Inferior parietal cortex (tissue), 1 donor: ENCODE data around the gene ZNF771.
"Not testable (repeated sequence)": the region's sequence is repeated elsewhere in the genome, so short reads cannot be mapped to it uniquely, and the experiment has no call there.

Source experiments
- DNase-seq: peaks from one replicate; pipeline ENCODE4 v3.0.0-alpha.2; 2016; ENCODE audit errors: extremely low spot score

The ZNF771 gene

DNA sequence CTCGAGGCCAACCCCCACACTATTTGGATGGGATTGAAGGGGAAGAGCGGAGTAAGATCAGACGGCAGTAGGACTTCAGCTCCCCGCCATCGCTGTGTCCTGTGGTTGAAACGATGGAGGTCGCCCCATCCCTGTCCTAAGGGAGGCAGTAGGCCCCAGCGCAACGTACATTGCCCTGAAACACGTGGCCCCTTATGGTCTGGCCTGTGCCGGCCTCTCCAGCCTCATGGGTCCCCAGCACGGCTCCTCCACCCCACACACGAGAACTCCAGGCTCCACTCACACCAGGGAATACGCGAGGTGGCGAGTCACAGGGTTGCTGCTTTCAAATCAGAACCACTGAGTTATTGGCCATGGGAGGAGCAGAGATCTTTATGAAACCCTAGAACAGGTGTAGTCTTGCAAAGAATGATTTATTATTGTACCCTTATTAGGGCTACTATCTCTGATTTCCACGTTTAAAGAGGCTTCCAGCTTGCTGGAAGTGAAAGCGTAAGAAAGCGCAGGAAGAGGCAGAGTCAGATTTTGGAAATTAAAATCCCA is 23.1 kb downstream of the ZNF771 start:
- DNase-seq, result no peak

DNA sequence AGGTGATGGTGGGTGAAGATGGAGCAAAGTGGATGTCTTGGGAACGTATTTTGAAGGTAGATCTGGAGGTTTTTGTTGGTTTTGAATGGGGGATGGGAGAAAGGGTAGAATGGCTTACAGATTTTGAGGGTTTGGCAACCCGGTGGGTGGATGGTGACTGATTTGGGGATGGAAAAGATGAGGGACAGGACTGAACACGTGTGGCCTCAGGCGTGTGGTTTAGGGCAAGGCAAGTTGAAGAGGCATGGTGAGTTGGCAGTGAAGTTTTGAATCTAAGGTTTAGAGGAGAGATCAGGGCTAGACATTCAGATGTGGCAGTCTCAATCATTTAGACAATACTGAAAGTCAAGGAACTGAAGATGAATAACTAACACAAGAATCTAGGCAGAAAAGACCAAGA is 27.4 kb downstream of the ZNF771 start:
- DNase-seq, result no peak

DNA sequence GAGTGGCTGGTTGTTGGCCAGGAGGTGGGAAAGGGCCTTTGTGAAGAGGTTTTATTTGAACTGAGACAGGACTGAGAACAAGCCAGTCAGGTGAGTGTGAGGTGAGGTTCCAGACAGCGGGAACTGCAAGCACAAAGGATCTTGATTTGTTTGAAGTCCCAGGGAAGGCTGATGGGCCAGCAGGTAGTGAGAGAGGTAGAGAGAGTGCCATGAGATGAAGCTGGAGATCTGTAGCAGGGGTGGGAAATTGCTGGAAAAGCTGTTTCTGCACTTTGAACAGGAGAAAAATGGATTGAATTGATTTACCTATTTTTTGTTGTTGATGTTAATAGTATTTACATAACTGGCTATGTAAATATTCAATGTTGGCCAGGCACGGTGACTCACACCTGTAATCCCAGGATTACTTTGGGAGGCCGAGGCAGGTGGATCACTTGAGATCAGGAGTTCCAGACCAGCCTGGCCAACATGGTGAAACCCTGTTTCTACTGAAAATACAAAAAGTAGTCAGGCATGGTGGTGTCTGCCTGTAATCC is 30.2 kb downstream of the ZNF771 start:
- DNase-seq, result no peak

DNA sequence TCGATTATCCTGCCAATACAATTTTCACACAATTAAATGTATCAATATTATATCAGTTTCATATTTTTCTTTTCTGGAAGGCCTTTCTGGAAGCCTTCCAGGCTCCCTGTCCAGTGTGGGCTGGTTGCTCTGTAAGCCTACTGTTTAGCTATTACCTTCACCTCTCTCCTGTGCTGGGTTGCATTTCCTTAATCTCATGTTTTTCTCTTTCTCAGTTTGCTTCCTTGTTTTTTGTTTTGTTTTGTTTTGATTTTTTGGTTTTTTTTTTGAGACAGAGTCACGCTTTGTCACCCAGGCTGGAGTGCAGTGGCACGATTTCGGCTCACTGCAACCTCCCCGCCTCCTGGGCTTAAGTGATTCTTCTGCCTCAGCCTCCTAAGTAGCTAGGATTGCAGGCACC is 31.4 kb downstream of the ZNF771 start:
- no peak for DNase-seq

DNA sequence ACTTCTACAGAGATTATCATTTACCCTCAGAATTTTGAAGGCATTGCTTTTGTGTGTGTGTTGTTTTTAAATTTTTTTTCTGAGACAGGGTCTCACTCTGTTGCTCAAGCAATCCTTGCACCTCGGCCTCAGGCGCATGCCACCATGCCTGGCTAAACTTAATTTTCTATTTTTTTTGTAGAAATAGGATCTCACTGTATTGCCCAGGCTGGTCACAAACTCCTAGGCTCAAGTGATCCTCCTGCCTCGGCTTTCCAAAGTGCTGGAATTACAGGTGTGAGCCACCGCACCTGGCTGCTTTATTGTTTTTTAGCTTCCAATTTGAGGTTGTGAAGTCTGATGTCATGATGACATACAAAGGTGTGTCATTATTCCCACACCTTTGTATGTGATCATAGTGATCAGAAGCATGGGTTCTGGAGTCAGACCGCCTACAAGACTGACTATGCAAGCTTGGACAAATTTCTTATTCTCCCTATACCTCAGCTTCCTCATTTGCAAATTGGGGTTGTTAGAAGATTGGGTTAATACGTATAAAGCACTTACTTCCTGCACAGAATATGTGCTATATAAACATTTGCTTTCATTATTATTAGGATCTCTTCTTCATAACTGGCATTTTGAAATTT is 32.4 kb downstream of the ZNF771 start:
- no peak for DNase-seq

DNA sequence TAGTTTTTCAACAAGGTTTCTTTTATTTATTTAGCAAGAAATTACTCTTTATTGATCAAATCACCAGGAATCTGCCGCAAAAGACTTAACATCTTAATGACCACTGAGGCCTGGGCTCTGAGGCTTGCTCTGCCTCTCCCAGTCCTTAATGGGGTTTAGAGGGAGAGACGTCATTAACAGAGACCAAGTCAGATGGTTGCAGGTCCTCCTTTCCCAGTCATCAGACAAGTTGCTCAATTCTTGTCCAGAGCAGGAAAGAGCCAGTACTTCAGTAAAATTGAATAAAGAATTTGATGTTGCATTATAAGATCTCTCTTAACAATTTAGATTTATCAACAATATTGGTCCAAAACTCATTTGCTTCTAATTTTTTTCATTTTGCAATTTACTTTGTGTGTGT is 36.2 kb downstream of the ZNF771 start:
- no peak for DNase-seq

DNA sequence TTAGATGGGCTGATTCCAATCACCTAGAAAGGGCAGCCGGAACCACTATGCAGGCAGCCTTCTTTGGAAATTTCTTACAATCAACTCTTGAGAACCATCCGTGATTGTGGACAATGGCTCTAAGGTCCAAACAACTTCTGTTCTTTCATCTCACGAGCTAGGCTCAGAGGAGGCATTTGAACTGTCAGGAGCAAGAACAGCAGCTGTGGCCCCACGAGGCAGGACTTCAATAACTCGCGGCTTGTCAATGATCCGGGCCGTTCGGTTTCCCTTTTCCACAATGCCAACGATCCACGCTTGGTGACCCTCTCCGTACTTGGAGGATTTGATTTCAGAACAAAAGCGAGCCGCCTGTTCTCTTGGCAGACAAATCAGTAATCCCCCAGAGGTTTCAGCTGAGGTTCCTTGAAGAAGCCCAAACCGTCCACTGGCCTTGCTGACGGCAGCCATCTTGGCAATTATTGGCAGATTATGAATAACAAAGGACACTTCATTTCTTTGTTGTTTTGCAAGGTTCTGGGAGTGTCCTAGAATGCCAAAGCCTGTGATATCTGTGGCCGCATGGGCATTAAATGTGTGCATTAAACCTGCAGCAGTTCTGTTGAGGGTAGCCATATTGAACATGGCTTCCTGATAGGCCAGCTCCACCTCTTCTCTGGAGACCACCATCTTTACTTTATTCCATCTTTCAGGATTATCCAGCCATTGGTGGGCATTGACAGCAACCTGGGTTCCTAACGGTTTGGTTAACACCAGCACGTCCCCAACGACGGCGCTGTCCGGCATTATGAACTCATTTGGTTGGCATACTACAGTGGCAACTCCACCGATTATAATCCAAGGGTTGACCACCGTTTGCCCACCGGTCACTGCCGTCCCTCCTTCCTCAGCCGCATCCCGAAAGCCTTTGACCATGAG is 37.1 kb downstream of the ZNF771 start:
- no peak for DNase-seq

DNA sequence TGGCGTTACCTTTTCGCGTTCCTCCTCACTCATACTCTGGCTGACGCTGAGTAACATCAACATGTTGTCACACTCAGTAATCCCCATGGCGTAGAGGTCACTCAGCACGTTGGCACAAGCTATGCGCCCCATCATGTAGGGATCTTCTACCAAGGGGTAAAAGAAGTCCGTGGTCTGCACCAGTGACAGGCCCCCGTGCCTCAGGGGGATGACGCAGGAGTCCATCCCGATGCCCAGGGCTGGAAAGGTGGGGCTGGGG is 37.7 kb downstream of the ZNF771 start:
- no peak for DNase-seq

DNA sequence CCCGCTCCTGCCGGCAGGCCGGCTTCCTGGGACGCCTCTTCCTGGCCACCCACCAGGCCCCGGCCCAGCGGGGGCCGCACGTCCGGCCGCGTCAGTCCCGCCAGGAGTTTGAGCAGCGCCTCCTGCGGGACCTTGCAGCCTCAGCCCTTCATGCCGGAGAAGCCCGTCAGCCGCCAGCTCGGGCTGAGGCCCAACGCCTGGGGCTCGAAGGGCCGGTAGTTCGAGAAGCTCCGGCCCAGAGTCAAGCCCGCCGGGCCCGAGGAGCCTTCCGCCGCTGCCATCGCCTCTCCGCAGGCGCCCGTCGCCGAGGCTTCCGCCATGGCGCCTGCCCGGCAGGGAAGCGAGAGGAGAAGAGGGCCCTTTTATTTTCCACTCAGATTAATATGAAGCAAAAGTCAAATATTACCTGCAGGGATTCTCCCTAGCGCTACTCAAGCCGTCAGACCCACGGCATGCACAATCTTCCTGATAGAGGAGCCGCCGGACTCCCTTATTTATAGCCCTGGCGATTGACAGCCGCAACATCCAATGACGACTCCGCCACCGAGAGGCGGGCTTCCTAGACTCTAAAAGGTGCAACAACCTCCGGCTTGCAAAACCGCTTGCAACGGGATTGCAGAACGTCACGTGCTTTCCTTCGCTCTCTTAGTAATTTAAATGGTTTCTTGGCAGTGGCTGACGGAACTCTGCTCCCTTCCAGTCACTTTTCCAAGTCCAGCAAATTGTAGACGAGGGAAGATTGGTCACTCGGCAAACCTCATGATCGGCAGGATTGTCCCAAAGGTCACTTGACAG is 38.2 kb downstream of the ZNF771 start, which contains the start of gene SEPHS2:
Gene SEPHS2, minus strand, starts transcription at position 467 of the 795 bp plus-strand sequence. Its CDS starts 147 bp downstream, at position 320.
- DNase-seq, result peak; percentile 98

DNA sequence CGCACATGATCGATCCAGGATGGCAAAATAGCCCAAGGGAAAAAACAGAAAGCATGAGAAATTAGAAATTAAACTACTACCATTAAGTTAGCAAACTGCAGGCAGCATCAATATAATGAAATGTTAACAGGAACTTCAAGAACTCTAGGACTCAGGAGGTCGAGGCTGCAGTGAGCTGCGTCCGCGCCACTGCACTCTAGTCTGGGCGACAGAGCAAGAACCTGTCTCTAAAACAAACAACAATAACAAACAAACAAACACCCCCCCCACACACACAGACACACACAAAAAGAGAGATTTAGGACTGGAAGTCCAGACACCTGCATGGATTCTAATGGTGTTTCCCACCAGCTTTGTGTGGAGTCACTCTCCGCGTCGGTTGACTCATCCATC is 38.8 kb downstream of the ZNF771 start:
- DNase-seq, result no peak

DNA sequence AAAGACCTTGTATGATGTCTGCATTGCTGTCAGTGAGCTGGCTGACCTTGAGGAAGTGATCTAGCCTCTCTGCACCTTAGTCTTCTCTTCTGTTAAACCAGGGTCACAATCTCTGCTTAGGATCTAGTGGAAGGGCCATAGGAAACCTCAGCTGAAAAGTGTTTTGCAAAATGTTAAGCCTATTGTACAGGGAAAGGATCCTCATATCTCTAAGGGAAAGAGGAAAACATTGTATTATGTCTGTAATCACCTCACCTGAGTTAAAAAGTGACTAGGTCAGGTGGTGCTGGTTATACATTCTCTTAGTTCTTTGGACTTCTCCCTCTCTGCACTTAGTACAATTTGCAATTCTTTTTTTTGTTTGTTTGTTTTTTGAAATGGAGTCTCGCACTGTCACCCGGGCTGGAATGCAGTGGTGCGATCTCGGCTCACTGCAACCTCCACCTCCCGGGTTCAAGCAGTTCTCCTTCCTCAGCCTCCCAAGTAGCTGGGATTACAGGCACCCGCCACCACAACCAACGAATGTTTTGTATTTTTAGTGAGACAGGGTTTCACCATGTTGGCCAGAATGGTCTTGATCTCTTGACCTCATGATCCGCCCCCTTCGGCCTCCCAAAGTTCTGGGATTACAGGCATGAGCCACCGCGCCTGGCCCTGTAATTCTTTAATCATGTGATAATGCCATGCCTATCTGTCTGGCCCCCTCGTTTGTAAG is 40.3 kb downstream of the ZNF771 start:
- no peak for DNase-seq

DNA sequence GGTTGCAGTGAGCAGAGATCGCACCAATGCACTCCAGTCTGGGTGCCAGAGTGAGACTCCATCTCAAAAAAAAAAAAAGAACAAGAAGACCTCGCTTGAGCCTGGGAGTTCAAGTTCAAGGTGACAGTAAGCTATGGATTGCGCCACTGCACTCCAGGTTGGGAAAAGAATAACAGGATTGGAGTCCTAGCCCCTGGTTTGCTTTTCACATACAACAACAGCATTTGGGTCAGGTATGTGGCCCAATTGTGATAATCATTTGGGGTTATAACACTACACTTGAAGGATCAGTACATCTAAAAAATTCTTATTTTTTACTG is 41.7 kb downstream of the ZNF771 start:
- DNase-seq, result no peak

DNA sequence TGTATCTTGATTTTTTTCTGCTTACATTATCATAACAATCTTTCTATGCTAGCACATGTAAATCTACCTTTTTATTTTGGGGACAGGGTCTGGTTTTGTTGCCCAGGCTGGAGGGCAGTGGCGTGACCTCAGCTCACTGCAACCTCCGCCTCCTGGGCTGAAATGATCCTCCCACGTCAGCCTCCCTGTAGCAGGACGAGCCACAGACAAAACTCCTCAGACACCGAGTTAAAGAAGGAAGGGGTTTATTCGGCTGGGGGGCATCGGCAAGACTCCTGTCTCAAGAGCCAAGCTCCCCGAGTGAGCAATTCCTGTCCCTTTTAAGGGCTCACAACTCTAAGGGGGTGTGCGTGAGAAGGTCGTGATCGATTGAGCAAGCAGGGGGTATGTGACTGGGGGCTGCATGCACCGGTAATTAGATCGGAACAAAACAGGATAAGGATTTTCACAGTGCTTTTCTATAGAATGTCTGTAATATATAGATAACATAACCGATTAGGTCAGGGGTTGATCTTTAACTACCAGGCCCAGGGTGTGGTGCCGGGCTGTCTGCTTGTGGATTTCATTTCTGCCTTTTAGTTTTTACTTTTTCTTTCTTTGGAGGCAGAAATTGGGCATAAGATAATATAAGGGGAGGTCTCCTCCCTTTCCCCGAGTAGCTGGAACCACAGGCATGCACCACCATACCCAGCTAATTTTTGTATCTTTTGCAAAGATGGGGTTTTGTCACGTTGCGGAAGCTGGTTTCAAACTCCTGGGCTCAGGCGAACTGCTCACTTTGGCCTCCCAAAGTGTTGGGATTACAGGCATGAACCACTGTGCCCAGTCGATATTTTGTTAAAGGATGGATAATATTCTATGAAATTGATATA is 45.5 kb downstream of the ZNF771 start:
- DNase-seq, result not testable (repeated sequence)

DNA sequence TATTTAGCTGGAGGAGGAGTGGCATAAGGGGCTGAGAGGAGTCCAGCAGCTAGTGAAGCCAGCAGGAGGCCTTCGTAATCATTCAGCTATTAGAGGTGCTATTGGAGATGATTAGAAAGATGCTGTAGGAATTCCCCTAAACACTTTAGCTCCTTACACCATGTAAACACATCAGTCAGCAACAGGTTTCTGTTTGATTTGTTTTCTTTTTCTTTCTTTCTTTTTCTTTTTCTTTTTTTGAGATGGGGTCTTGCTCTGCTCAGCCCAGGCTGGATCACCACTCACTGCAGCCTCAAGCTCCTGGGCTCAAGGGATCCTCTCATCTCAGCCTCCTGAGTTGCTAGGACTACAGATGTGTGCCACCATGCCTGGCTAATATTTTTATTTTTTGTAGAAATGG is 48.9 kb downstream of the ZNF771 start:
- DNase-seq, result no peak

DNA sequence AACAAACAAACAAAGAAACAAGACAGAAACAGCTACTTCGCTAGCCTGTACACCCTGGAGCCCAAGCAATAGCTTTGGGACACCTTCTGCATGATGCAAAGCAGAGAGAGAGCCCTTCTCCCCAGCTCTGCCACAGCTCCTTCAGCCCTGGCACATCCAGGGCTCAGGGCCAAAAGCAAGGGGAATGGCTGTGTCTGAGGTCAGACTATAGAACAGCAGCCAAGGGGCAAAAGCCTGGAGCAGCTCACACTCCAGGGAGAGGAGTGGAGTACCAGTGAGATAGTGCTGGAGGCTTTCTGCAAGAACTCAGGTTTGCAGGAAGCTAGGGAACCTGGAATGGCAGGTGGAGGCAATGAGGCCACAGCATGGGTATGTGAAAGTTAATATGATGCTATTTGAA is 49.9 kb downstream of the ZNF771 start:
- DNase-seq, result no peak

DNA sequence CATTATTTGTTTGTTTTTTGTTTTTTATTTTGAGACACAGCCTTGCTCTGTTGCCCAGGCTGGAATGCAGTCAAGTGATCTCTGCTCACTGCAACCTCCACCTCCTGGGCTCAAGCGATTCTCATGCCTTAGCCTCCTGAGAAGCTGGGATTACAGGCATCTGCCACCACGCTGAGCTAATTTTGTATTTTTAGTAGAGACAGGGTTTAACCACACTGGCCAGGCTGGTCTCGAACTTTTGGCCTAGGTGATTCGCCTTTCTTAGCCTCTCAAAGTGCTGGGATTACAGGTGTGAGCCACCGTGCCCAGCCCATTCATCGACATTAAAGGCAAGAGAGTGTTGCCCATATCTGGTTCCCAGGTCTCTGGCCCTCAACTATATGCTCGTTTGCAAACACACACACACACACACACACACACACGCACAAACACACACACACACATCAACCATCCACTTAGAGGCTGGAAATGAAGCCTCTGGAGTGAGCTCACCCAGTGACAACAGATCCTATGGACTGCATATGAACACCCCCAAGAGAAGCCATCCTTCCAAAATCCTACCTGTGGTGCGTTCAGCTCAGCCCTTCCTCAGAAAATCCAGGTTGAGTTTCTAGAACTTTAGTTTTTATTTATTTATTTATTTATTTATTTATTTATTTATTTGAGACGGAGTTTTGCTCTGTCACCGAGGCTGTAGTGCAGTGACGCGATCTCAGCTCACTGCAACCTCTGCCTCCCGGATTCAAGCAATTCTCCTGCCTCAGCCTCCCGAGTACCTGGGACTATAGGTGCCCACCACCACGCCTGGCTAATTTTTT is 50.5 kb downstream of the ZNF771 start:
- DNase-seq, result no peak

DNA sequence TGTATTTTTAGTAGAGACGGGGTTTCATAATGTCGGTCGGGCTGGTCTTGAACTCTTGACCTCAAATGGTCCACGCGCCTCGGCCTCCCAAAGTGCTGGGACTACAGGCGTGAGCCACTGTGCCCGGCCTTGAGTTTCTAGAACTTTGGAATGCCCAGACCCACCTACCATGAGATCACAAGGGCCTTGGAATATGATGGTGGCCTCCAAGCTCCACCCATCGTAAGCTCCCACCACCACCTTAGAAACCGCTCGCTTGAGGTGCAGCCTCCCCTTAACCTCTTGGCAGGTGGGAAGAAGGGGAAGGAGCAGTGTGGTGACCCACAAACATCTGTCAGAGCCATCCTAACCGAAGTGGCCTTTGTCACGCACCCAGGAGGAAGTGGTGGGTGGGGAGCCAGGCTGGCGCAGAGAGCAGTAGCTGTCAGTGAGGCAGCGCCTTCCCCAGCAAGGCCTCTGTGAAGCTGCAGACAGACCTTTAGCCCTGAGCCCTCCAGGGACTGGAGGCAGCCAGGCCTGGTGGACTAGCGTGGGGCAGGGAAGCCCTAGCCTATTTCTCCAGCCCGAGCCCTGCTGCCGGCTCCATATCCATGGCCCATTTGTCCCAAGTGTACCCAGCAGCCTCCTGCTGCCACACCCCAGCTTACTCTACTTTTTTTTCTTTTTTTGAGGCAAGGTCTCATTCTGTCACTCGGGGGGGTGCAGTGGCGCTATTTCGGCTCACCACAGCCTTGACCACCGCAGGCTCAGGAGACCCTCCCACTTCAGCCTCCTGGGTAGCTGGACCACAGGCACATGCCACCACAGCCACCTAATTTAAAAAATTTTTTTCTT is 51.4 kb downstream of the ZNF771 start:
- DNase-seq, result no peak

DNA sequence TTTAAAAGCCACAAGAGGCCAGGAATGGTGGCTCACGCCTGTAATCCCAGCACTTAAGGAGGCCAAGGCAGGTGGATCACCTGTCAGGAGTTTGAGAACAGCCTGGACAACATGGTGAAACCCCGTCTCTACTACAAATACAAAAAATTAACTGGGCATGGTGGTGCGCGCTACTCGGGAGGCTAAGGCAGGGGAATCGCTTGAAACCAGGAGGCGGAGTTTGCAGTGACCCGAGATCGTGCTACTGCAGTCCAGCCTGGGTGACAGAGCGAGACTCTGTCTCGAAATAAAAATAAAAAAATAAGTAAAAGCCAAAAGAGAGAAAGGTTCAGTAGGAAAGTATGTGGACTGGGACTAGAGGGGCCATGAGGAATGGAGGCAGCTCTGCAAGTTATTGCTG is 52.0 kb downstream of the ZNF771 start:
- no peak for DNase-seq

DNA sequence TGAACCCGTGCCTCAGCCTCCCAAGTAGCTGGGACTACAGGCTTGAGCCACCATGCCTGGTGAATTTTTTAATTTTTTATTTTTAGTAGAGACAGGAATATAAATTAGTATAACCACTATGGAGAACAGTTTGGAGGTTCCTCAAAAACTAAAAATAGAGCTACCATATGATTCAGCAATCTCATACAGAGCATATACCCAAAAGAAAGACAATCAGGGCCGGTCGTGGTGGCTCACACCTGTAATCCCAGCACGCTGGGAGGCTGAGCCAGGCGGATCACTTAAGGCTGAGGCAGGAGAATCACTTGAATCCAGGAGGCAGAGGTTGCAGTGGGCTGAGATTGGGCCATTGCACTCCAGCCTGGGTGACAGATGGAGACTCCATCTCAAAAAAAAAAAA is 54.0 kb downstream of the ZNF771 start:
- not testable (repeated sequence) for DNase-seq
